Upper lobe of left lung (tissue), 6 donors: ENCODE measurements around the gene FNDC1. TPM values are rescaled to one million over a fixed set of nuclear protein-coding genes. Genes with fewer than 3 reads are reported as not detected.

Experiments
- ATAC-seq, 2 donors: fragments of 200-7000 bp; cut with Tn5 transposase; one replicate each; pipeline ENCODE4 v1.9.1; 2022; ENCODE audit warnings: mild to moderate bottlenecking in 2 of 2, moderate library complexity in 2 of 2; ENCODE audit not compliant: low FRiP score in 2 of 2
- DNase-seq, 2 donors: peaks; one replicate each; pipeline ENCODE4 v3.0.0-alpha.2; 2019 to 2020
- H3K27ac ChIP-seq, 4 donors: fragments of 200-600 bp; sonication (generic); one replicate each; pipeline ENCODE4 v1.5.1; 2016 to 2019
- H3K27me3 ChIP-seq, 4 donors: fragments of 200-600 bp; sonication (generic); one replicate each; pipeline ENCODE4 v1.5.1; 2017 to 2019
- H3K36me3 ChIP-seq, 4 donors: fragments of 200-600 bp; sonication (generic); one replicate each; pipeline ENCODE4 v1.5.1; 2016 to 2019
- H3K4me1 ChIP-seq, 4 donors: fragments of 200-600 bp; sonication (generic); one replicate each; pipeline ENCODE4 v1.5.1; 2018 to 2019
- H3K4me3 ChIP-seq, 4 donors: fragments of 200-600 bp; sonication (generic); one replicate each; pipeline ENCODE4 v1.5.1; 2017 to 2019; ENCODE audit warnings: mild to moderate bottlenecking in 2 of 4, moderate library complexity in 1 of 4
- H3K9me3 ChIP-seq, 4 donors: fragments of 200-600 bp; sonication (generic); one replicate each; pipeline ENCODE4 v1.5.1; 2018 to 2019
- CTCF ChIP-seq, 6 experiments: fragments of 450-650 bp in 4 of 6; fragments of 200-600 bp in 2 of 6; sonication (generic) in 2 of 6; IDR thresholded peaks; one replicate each; pipeline ENCODE4 v1.5.1; 2016 to 2019; ENCODE audit warnings: antibody characterized with exemption in 6 of 6
- EP300 ChIP-seq, 4 donors: sonication (generic); formaldehyde crosslinking; IDR thresholded peaks; one replicate each; pipeline ENCODE4 v1.5.1; 2017; ENCODE audit warnings: antibody characterized with exemption in 4 of 4, control low read depth in 2 of 4
- POLR2A ChIP-seq, 4 donors: fragments of 450-650 bp; IDR thresholded peaks; one replicate each; pipeline ENCODE4 v1.5.1; 2016 to 2017; ENCODE audit warnings: antibody characterized with exemption in 4 of 4, mild to moderate bottlenecking in 2 of 4
- POLR2AphosphoS5 ChIP-seq, 2 donors: sonication (generic); formaldehyde crosslinking; IDR thresholded peaks; one replicate each; pipeline ENCODE4 v1.5.1; 2017; ENCODE audit warnings: antibody characterized with exemption in 2 of 2
- WGBS, 2 donors: methylation state at CpG; one replicate each; pipeline ENCODE4 v1.1.5; 2017 to 2018; 5-methylcytosine and 5-hydroxymethylcytosine counted together
- total RNA-seq, 6 donors: library from RNA; depleted of rRNA in 4 of 6; stranded (reverse); fragments of >200 nt in 4 of 6; gene quantifications; one replicate each; pipeline versions ENCODE4 v1.1.0 to v1.2.1, GENCODE V29; 2016 to 2021
- donor health status: DM: no; HTN: no; CAD: no; lungs with moderate emphysema.
- donor health status: DM: no; HTN: yes; CAD: no; lungs with severe emphysema.

Gene FNDC1
- total RNA-seq, 6 donors from 2014 or later, result 0.30 to 1.8 (median 0.65) TPM; not detected in 2

GRCh38 chr6:159312206-159312605 is 143.0 kb downstream of the FNDC1 start:
- Histone ChIP-seq H3K27me3 (no peaks in the 10 kb centered on the region), H3K9me3 (no peaks in the 10 kb centered on the region), H3K27ac (no peak overlapping the region), H3K4me1 (no peaks in the 10 kb centered on the region), H3K36me3 (no peaks in the 10 kb centered on the region), H3K4me3 (no peak overlapping the region)
- ATAC-seq (no peak), DNase-seq (no peak)
- TF ChIP-seq EP300 (IDR thresholded peaks at IDR 0.05) (no peak), POLR2AphosphoS5 (IDR thresholded peaks at IDR 0.05) (no peak), CTCF (IDR thresholded peaks at IDR 0.05) (no peak), POLR2A (IDR thresholded peaks at IDR 0.05) (no peak)
- 4 to 38% methylated on average over 1 of the region's 1 CpG for WGBS, 2 donors

DNA sequence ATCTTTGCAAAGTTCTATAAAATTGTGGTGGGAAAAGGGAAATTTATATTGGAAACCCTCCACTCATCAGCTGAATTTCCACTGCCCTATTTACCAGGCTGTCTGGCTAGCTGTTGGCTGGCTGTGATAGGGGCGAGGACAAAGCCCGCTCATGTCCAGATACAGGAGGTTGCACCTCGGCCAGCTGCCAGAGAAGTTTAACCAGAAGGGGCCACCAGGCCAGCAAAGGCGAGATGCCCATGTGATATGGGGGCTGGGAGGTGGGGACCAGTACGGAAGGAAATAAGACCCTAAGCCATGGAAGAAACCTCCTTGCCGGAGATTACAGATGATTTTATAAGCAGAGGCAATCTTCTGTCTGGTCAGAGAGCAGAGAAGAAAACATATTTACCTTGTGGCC is 143.8 kb downstream of the FNDC1 start:
- ATAC-seq, result no peak
- Histone ChIP-seq H3K4me3 (no peak overlapping the region), H3K4me1 (no peaks in the 10 kb centered on the region), H3K27me3 (no peaks in the 10 kb centered on the region), H3K36me3 (no peaks in the 10 kb centered on the region), H3K9me3 (no peaks in the 10 kb centered on the region), H3K27ac (no peak overlapping the region)
- DNase-seq, result no peak
- WGBS, 2 donors, result 76 to 86% methylated on average over 6 of the region's 6 CpGs
- TF ChIP-seq EP300 (IDR thresholded peaks at IDR 0.05) (no peak), POLR2A (IDR thresholded peaks at IDR 0.05) (no peak), CTCF (IDR thresholded peaks at IDR 0.05) (no peak), POLR2AphosphoS5 (IDR thresholded peaks at IDR 0.05) (no peak)

GRCh38 chr6:159315562-159315961 is 146.4 kb downstream of the FNDC1 start:
- no peak overlapping the region for H3K4me3 ChIP-seq
- no peaks in the 10 kb centered on the region for H3K9me3 ChIP-seq
- H3K36me3 ChIP-seq, result no peaks in the 10 kb centered on the region
- ATAC-seq (peak in 1 of 2 donors; percentile 38), DNase-seq (peak in 1 of 2 donors; percentile 67)
- no peaks in the 10 kb centered on the region for H3K27me3 ChIP-seq
- WGBS, 2 donors, result 83 to 88% methylated on average over 16 to 25 of the region's 26 CpGs
- TF ChIP-seq CTCF (IDR thresholded peaks at IDR 0.05) (no peak), POLR2AphosphoS5 (IDR thresholded peaks at IDR 0.05) (no peak), POLR2A (IDR thresholded peaks at IDR 0.05) (no peak), EP300 (IDR thresholded peaks at IDR 0.05) (no peak)
- no peak overlapping the region for H3K27ac ChIP-seq
- no peaks in the 10 kb centered on the region for H3K4me1 ChIP-seq

GRCh38 chr6:159317430-159317829 is 148.2 kb downstream of the FNDC1 start:
- no peaks in the 10 kb centered on the region for H3K4me1 ChIP-seq
- H3K9me3 ChIP-seq, result no peaks in the 10 kb centered on the region
- no peaks in the 10 kb centered on the region for H3K36me3 ChIP-seq
- ATAC-seq, result no peak
- no peak overlapping the region for H3K27ac ChIP-seq
- H3K27me3 ChIP-seq, result no peaks in the 10 kb centered on the region
- DNase-seq, result no peak
- H3K4me3 ChIP-seq, result no peak overlapping the region
- no peak for TF ChIP-seq EP300 (IDR thresholded peaks at IDR 0.05)
- no peak for TF ChIP-seq CTCF (IDR thresholded peaks at IDR 0.05)
- no peak for TF ChIP-seq POLR2AphosphoS5 (IDR thresholded peaks at IDR 0.05)
- TF ChIP-seq POLR2A (IDR thresholded peaks at IDR 0.05), result no peak
- WGBS, 2 donors, result 83 to 87% methylated on average over 7 of the region's 7 CpGs

DNA sequence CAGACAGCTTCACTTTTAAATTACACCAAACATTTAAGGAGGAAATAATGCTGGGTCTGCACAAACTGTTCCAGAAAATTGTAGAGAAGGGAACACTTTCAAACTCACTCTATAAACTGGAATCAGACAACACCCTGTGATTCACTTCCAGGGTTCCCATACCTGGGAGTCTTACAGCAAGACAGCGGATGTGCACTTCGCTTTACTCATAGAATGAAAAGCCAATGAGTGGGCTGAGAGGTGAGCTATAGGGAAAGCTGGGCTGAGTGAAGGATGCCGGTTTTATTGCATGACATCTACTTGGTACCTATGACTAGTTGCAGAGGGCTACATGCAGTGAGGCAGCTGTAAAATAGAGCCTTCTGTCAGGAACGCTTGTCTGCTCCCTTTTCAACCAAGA is 152.1 kb downstream of the FNDC1 start:
- ATAC-seq (no peak), DNase-seq (no peak)
- H3K36me3 ChIP-seq, result no peaks in the 10 kb centered on the region
- H3K4me1 ChIP-seq, result no peaks in the 10 kb centered on the region
- H3K27me3 ChIP-seq, result no peaks in the 10 kb centered on the region
- no peaks in the 10 kb centered on the region for H3K9me3 ChIP-seq
- H3K4me3 ChIP-seq, result no peak overlapping the region
- no peak for TF ChIP-seq POLR2A (IDR thresholded peaks at IDR 0.05)
- no peak for TF ChIP-seq EP300 (IDR thresholded peaks at IDR 0.05)
- TF ChIP-seq POLR2AphosphoS5 (IDR thresholded peaks at IDR 0.05), result no peak
- TF ChIP-seq CTCF (IDR thresholded peaks at IDR 0.05), result no peak
- no peak overlapping the region for H3K27ac ChIP-seq
- 85 to 92% methylated on average over 4 of the region's 4 CpGs for WGBS, 2 donors
